HG02610 (cell line): ENCODE measurements around the gene KRT7.

Source experiments
- ATAC-seq: cut with Tn5 transposase; IDR thresholded peaks from one replicate; pipeline ENCODE4 v1.9.1; 2021; ENCODE audit warnings: mild to moderate bottlenecking, moderate library complexity; ENCODE audit not compliant: unreplicated experiment

Gene KRT7

GRCh38 chr12:52232674-52233461 is at the start of gene KRT7:
TSS of gene KRT7 (plus strand) at chr12:52233243. CDS start at chr12:52233297, 54 bp downstream.
- ATAC-seq, result no peak

- no peak for ATAC-seq
These were observed 49.5 kb upstream of the KRT7 start for GRCh38 chr12:52183544-52183910.

- no peak for ATAC-seq
These were observed 49.1 kb upstream of the KRT7 start for GRCh38 chr12:52183971-52184370.

- no peak for ATAC-seq
These were observed 48.2 kb upstream of the KRT7 start for GRCh38 chr12:52184813-52185212.

- no peak for ATAC-seq
These were observed 47.6 kb upstream of the KRT7 start for GRCh38 chr12:52185400-52185967.

- ATAC-seq, result no peak
These were observed 46.8 kb upstream of the KRT7 start for GRCh38 chr12:52186118-52186840.

GRCh38 chr12:52187206-52187605 is 45.8 kb upstream of the KRT7 start:
- no peak for ATAC-seq

GRCh38 chr12:52187640-52188039 is 45.4 kb upstream of the KRT7 start:
- no peak for ATAC-seq

GRCh38 chr12:52188658-52189057 is 44.4 kb upstream of the KRT7 start:
- no peak for ATAC-seq

GRCh38 chr12:52189376-52190174 is 43.5 kb upstream of the KRT7 start:
- ATAC-seq, result no peak

- no peak for ATAC-seq
These were observed 41.9 kb upstream of the KRT7 start for GRCh38 chr12:52190860-52191729.

GRCh38 chr12:52191841-52192791 is 40.9 kb upstream of the KRT7 start, which contains the start of gene KRT80:
TSS of gene KRT80 (minus strand) at chr12:52192014. CDS start at chr12:52191902, 112 bp downstream.
- ATAC-seq, result no peak

- no peak for ATAC-seq
These were observed 39.5 kb upstream of the KRT7 start for GRCh38 chr12:52193532-52193931.

- no peak for ATAC-seq
These were observed 39.1 kb upstream of the KRT7 start for GRCh38 chr12:52193991-52194390.

GRCh38 chr12:52195065-52195730 is 37.8 kb upstream of the KRT7 start:
- ATAC-seq, result no peak

GRCh38 chr12:52197371-52198231 is 35.4 kb upstream of the KRT7 start:
- no peak for ATAC-seq

- ATAC-seq, result no peak
These were observed 34.4 kb upstream of the KRT7 start for GRCh38 chr12:52198454-52199215.
